Astrocyte (in vitro differentiated cells and primary cell): Measurements from ENCODE around the gene MTCH2.

Experiments used
- EZH2 ChIP-seq: IDR thresholded peaks from 2 replicates; pipeline ENCODE4 v1.6.1; 2012; ENCODE audit warnings: mild to moderate bottlenecking, low read length, inconsistent platforms; ENCODE audit not compliant: insufficient read depth
- TF ChIP-seq, protein P1 (sequence below): IDR thresholded peaks from 2 replicates; pipeline ENCODE4 v1.5.1; 2011; ENCODE audit warnings: low read depth, mild to moderate bottlenecking, inconsistent platforms, low read length, moderate library complexity; ENCODE audit not compliant: insufficient read depth

DNA sequence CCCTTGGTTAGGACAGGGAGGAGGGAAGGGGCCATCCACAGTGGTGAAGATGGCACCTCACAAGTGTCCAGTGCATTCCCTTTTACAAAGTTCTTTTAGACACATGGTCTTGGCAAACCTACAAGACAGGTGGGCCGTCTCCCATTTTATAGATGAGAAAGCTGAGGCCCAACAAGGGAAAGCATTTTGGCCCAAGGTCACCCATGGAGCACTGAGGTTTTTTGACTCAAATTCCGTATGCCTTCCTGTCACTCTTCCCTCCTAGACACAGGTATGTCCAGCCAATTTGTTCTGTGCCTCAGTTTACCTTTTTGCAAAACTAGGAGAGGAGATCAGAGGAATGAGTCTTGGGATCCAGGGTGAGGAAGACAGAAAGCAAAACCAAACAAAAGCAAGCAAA, 49.4 kb downstream of the MTCH2 start:
- TF ChIP-seq, protein P1, sequence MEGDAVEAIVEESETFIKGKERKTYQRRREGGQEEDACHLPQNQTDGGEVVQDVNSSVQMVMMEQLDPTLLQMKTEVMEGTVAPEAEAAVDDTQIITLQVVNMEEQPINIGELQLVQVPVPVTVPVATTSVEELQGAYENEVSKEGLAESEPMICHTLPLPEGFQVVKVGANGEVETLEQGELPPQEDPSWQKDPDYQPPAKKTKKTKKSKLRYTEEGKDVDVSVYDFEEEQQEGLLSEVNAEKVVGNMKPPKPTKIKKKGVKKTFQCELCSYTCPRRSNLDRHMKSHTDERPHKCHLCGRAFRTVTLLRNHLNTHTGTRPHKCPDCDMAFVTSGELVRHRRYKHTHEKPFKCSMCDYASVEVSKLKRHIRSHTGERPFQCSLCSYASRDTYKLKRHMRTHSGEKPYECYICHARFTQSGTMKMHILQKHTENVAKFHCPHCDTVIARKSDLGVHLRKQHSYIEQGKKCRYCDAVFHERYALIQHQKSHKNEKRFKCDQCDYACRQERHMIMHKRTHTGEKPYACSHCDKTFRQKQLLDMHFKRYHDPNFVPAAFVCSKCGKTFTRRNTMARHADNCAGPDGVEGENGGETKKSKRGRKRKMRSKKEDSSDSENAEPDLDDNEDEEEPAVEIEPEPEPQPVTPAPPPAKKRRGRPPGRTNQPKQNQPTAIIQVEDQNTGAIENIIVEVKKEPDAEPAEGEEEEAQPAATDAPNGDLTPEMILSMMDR: no peak
- TF ChIP-seq EZH2: no peak
